ENCODE measurements around the gene GALT. TPM values are rescaled to one million over a fixed set of nuclear protein-coding genes. Genes with fewer than 3 reads are reported as not detected.

Gene GALT
- total RNA-seq, 1 donor from 2014 or later = 35.5 TPM

DNA sequence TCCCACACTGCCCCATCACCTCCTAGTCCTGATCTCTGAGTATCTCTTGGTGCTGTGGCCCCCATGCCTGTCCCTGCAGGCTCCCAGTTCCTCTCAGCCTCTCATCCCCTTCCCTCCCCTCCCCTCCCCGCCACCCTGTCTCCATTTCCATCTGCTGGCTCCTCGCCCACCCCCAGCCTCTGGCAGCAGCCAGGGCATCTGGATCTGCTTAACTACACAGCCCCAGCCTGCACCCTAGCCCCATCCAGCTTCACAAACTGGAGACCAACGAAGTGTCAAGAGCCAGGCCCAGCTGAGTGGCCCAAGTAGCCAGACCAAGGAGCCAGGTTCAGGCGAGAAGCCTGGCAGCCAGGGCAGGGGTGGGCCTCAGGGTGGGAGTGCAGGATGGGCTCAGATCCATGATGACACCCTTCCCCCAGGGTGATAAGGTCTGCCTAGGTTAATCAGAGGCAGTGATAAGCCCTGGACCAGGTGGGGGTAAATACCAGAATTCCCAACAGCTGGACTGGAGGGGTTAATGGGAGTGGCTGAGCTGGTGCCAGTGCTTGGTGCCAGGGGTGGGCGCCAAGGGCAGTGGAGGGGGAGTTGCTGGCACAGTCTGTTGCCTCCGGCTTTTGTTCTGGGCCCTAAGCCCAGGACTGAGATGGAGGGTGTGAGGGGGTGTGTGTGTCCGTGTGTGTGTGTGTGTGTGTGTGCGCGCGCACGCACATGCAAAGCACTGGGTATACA is 8.0 kb downstream of the GALT start:
- peak overlapping the region; percentile 37 for H3K4me3 Mint-ChIP-seq (ENCODE audit: unreplicated experiment)
- TF ChIP-seq, protein P1, sequence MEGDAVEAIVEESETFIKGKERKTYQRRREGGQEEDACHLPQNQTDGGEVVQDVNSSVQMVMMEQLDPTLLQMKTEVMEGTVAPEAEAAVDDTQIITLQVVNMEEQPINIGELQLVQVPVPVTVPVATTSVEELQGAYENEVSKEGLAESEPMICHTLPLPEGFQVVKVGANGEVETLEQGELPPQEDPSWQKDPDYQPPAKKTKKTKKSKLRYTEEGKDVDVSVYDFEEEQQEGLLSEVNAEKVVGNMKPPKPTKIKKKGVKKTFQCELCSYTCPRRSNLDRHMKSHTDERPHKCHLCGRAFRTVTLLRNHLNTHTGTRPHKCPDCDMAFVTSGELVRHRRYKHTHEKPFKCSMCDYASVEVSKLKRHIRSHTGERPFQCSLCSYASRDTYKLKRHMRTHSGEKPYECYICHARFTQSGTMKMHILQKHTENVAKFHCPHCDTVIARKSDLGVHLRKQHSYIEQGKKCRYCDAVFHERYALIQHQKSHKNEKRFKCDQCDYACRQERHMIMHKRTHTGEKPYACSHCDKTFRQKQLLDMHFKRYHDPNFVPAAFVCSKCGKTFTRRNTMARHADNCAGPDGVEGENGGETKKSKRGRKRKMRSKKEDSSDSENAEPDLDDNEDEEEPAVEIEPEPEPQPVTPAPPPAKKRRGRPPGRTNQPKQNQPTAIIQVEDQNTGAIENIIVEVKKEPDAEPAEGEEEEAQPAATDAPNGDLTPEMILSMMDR (IDR thresholded peaks at IDR 0.05) = no peak
- H3K4me1 Mint-ChIP-seq (ENCODE audit: low read depth) = peaks cover 48% of the 10 kb centered on the region
- H3K9me3 Mint-ChIP-seq (ENCODE audit: low read depth) = no peaks in the 10 kb centered on the region
- peaks cover 4% of the 10 kb centered on the region for H3K36me3 Mint-ChIP-seq (ENCODE audit: low read depth)
- peak overlapping the region; percentile 98 for H3K27ac Mint-ChIP-seq (ENCODE audit: unreplicated experiment)
- peak; percentile 79 for DNase-seq (ENCODE audit: low spot score)
- H3K27me3 Mint-ChIP-seq (ENCODE audit: low read depth) = no peaks in the 10 kb centered on the region

DNA sequence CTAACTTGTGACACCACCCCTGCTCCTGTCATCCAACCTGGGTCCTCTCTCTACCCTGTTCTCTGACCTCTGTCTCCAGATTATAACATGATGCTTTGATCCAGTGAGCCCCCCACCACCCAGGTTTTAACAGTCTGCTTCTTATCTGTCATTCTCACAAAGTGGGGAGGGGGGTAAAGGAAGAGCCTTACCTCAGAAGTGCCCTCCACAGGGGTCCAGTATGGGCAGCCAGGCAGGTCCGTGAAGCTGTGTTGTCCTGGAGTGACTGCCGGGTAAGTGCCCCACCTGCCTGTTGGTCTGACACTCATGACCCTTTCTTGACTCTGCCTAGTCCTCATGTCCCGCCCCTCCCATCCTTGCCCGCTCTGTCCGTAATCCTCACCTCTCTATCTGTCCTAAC is 8.9 kb downstream of the GALT start:
- Mint-ChIP-seq H3K4me1 (ENCODE audit: low read depth) (peaks cover 48% of the 10 kb centered on the region), H3K36me3 (ENCODE audit: low read depth) (peaks cover 2% of the 10 kb centered on the region), H3K9me3 (ENCODE audit: low read depth) (no peaks in the 10 kb centered on the region), H3K27me3 (ENCODE audit: low read depth) (no peaks in the 10 kb centered on the region), H3K4me3 (ENCODE audit: unreplicated experiment) (no peak overlapping the region), H3K27ac (ENCODE audit: unreplicated experiment) (no peak overlapping the region)
- TF ChIP-seq, protein P1 (IDR thresholded peaks at IDR 0.05) = no peak
- no peak for DNase-seq (ENCODE audit: low spot score)

DNA sequence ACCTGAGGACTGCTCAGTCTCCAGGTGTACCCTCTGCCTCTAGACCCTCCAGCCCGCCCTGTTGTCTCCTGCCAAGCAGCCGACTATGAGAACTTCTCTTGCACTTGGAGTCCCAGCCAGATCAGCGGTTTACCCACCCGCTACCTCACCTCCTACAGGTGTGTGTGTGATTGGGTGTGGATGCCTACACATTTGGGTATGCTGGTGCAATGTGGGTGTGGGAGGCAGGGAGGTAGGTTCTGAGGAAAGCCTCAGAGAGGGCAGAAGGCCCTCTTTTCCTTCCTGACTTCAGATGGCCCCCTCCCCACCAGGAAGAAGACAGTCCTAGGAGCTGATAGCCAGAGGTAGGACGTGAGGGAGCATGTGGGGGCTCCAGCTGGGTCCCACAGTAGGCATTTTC is 10.5 kb downstream of the GALT start:
- Mint-ChIP-seq H3K27me3 (ENCODE audit: low read depth) (no peaks in the 10 kb centered on the region), H3K4me1 (ENCODE audit: low read depth) (peaks cover 33% of the 10 kb centered on the region), H3K27ac (ENCODE audit: unreplicated experiment) (no peak overlapping the region), H3K4me3 (ENCODE audit: unreplicated experiment) (no peak overlapping the region), H3K9me3 (ENCODE audit: low read depth) (no peaks in the 10 kb centered on the region), H3K36me3 (ENCODE audit: low read depth) (peaks cover 4% of the 10 kb centered on the region)
- TF ChIP-seq, protein P1 (IDR thresholded peaks at IDR 0.05) = no peak
- no peak for DNase-seq (ENCODE audit: low spot score)

DNA sequence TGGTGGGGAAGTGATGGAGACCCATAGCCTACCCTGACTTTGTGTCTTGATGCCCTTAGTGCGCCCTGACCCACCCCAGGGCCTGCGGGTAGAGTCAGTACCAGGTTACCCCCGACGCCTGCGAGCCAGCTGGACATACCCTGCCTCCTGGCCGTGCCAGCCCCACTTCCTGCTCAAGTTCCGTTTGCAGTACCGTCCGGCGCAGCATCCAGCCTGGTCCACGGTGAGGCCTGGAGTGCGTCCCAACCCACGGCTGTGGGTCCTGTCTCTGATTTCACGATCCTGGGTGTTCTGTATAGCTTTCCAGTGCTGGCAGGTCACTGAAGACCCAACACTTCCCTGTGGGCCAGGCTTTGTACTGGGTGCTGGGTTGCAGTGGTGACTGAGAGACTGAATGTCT is 12.0 kb downstream of the GALT start:
- Mint-ChIP-seq H3K36me3 (ENCODE audit: low read depth) (peaks cover 4% of the 10 kb centered on the region), H3K27ac (ENCODE audit: unreplicated experiment) (no peak overlapping the region), H3K4me1 (ENCODE audit: low read depth) (peaks cover 19% of the 10 kb centered on the region), H3K27me3 (ENCODE audit: low read depth) (no peaks in the 10 kb centered on the region), H3K4me3 (ENCODE audit: unreplicated experiment) (no peak overlapping the region), H3K9me3 (ENCODE audit: low read depth) (no peaks in the 10 kb centered on the region)
- TF ChIP-seq, protein P1 (IDR thresholded peaks at IDR 0.05) = no peak
- DNase-seq (ENCODE audit: low spot score) = peak; percentile 85

DNA sequence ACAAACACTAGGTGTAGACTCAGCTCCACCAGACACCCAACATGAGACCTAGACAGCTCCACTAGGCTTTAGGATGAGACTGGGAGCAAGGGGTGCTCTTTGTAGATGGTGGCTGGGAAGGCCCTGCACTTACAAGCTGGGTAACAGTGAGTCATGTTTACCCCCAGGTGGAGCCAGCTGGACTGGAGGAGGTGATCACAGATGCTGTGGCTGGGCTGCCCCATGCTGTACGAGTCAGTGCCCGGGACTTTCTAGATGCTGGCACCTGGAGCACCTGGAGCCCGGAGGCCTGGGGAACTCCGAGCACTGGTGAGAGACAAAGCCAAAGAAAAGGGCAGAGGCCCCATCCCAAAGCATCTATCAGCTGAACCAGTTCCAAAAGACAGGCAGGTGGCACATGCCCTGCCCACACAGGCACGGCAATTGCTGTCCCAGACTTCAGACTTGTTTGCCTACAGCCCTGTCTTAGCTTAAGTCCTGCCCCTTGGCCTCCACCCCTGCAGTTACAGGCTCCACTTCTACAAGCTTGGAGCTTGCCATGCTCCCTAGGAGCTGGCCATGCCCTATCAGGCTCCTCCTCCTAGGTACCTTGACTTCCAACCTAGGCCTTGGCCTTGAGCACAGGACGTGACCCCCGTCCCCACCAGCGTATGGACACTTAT is 13.2 kb downstream of the GALT start:
- no peak for DNase-seq (ENCODE audit: low spot score)
- H3K27me3 Mint-ChIP-seq (ENCODE audit: low read depth) = no peaks in the 10 kb centered on the region
- no peak overlapping the region for H3K4me3 Mint-ChIP-seq (ENCODE audit: unreplicated experiment)
- H3K9me3 Mint-ChIP-seq (ENCODE audit: low read depth) = no peaks in the 10 kb centered on the region
- peaks cover 14% of the 10 kb centered on the region for H3K4me1 Mint-ChIP-seq (ENCODE audit: low read depth)
- no peak overlapping the region for H3K27ac Mint-ChIP-seq (ENCODE audit: unreplicated experiment)
- peaks cover 4% of the 10 kb centered on the region for H3K36me3 Mint-ChIP-seq (ENCODE audit: low read depth)
- TF ChIP-seq, protein P1 (IDR thresholded peaks at IDR 0.05) = no peak

All from chondrocyte (in vitro differentiated cells).